IPS DF 19.7 (cell line): ENCODE measurements around the gene GTF3C1.
"Not testable (repeated sequence)": the region's sequence is repeated elsewhere in the genome, so short reads cannot be mapped to it uniquely, and the experiment has no call there.

Experiments used
- DNase-seq: peaks from one replicate; pipeline ENCODE4 v3.0.0-alpha.2; 2013; ENCODE audit warnings: low read depth, low spot score

The GTF3C1 gene, protein sequence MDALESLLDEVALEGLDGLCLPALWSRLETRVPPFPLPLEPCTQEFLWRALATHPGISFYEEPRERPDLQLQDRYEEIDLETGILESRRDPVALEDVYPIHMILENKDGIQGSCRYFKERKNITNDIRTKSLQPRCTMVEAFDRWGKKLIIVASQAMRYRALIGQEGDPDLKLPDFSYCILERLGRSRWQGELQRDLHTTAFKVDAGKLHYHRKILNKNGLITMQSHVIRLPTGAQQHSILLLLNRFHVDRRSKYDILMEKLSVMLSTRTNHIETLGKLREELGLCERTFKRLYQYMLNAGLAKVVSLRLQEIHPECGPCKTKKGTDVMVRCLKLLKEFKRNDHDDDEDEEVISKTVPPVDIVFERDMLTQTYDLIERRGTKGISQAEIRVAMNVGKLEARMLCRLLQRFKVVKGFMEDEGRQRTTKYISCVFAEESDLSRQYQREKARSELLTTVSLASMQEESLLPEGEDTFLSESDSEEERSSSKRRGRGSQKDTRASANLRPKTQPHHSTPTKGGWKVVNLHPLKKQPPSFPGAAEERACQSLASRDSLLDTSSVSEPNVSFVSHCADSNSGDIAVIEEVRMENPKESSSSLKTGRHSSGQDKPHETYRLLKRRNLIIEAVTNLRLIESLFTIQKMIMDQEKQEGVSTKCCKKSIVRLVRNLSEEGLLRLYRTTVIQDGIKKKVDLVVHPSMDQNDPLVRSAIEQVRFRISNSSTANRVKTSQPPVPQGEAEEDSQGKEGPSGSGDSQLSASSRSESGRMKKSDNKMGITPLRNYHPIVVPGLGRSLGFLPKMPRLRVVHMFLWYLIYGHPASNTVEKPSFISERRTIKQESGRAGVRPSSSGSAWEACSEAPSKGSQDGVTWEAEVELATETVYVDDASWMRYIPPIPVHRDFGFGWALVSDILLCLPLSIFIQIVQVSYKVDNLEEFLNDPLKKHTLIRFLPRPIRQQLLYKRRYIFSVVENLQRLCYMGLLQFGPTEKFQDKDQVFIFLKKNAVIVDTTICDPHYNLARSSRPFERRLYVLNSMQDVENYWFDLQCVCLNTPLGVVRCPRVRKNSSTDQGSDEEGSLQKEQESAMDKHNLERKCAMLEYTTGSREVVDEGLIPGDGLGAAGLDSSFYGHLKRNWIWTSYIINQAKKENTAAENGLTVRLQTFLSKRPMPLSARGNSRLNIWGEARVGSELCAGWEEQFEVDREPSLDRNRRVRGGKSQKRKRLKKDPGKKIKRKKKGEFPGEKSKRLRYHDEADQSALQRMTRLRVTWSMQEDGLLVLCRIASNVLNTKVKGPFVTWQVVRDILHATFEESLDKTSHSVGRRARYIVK (N-terminal part only)

DNA sequence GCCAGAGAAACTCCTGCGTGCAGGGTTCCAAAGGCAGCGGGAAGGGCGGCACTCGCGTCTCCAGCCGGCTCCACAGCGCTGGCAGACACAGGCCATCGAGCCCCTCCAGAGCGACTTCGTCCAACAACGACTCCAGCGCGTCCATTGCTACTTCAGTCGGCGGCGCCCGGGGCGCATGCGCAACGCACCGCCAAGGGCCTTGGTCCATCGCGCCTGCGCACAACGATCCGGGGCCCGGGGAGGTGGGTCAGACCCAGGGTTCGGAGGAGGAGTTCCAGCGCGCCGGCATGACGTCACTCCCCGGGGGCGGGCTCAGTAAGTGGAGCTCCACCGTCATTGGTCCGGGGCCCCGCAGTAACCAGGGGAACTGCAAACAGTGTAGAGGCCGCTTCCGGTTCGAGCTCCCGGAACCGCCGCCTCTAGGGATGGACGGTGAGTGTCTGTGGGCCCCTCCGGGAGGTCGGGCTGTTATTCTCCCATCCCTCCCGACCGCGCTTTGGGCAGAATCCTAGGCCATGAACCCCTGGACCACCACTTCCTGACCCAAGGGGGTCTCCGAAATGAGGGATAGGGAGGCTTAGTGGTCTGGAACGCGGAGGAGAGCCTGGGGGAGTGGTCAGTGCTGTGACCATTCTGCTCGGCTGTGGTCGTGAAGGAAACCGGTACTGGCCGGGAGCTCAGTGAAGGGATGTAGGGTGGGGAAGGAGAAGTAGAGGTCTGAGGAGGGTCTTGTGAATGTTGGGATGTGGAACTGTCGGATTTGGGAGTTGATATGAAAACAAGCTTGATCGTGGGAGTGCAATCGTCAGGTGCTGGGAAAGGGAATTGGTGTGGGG is at the start of gene GTF3C1, which contains the start of gene KATNIP:
Gene GTF3C1, minus strand, starts transcription at position 168 of the 836 bp plus-strand sequence. Its CDS starts 23 bp downstream, at position 145.
Gene KATNIP, plus strand, starts transcription at position 399 of the 836 bp plus-strand sequence. Its CDS starts 27 bp downstream, at position 426.
- DNase-seq = peak; percentile 61

DNA sequence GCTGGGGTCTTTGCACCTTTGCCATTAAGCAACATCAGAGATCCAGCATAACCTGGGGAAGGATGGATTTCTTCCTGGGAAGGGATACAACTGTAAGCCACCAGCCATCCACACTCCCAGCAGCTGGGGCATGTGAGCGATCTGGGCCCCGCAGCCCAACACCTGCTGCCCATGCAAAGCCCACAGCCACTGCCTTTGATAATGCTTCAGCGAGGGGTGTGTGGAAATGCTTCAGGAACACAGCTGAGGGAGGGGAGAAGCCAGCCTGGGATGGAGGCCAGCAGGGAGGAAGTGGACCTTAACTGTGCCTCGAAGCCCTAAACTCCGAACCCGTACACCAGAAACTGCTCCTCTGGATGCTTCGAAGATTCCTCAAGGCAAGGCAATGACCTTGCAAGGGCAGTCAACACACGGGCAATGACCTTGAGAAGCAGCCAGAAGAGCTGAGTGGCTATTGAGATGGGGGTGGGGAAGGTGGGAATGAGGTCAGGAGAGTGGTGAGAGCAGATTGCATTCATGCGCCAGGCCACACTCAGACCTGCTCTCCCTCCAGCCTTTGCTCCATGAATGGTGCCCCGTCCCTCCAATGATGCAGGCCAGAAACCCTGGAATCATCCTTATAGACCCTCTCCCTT is 49.3 kb upstream of the GTF3C1 start:
- DNase-seq = no peak

DNA sequence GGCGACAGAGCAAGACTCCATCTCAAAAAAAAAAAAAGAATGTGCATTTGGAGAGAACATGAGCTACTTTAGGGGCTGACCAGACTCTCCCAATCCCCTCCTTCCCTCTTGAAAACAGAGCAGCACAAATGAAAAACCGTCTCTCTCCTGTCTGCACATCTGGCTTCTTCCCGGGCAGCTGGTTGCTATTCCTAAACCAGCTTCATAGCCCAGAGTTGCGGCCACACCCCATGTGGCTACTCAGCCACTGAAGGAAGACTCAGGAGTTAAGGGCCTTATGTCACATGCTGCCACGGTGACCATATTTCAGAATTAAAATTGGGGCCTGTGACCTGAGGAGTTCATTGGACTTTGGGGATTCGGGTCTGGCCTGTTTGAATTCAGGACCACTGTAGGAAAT is 48.5 kb upstream of the GTF3C1 start:
- DNase-seq = no peak

DNA sequence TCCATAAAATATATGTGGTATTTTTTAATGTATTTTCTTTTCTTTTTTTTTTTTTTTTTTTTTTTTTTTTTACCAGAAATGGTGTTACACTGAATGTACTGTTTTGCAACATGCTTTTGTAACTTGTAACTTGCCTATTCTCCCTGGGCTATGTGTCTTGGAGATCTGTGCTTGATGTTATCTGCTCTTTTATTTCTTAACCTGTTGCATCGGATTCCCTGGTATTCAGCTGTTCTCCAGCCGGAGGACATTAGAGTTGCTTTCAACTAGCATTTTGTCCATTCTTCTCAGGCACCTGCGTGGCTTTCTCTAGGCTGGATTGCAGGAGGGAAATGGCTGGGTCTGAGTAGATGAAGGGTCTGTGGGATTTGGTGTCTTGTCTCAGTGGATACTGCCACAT is 47.6 kb upstream of the GTF3C1 start:
- no peak for DNase-seq

DNA sequence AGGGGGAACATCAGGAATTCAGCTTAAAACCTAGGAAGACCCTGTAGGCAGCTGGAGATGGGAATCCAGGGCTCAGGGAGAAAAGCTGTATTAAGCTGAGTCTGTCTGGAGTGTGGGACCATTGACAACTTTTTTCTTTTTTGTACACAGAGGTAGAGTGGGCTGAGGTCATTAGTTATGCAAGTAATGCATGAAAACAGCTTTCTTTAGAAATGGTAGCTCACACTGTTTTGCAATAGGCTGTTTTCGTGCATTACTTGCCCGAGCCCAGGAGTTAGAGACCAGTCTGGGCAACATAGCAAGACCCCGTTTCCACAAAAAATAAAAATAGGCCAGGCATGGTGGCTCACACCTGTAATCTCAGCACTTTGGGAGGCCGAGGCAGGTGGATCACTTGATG is 46.7 kb upstream of the GTF3C1 start:
- DNase-seq = no peak

DNA sequence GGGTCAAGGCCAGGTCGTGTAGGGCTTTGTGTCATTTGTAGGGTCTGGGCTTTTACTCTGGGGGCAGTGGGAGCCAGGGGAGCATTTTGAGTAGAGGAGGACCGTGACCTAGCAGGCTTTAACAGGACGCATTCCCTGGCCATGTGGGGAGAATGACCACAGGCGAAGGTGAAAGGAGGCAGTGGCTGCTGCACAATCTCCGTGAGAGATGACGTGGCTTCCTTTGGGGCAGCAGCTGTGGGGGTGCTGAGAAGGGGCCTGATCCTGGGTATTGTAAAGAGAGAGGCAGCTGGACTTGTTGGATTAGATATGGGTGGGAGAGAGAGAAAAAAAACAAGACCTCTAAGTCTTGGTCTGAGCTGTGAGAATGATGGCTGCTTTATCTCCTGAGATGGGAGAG is 46.3 kb upstream of the GTF3C1 start:
- DNase-seq = no peak

DNA sequence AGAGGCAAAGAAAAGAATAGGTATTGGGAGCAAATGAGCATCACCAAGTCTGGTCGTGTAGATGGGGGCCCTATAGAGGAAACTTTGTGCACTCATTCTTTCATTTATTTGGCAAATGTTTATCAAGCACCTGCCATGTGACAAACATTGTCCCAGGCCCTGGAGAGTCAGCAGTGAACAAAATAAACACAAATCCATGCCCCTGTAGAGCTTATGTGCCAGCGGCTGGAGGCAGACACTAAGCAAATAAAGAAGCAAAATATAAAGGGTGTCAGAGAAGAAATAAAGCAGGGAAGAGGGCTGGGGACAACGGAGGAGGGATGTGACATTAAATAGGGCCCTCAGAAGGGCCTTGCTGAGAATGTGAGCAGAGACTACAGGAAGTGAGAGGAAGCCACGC is 45.8 kb upstream of the GTF3C1 start:
- DNase-seq = no peak

DNA sequence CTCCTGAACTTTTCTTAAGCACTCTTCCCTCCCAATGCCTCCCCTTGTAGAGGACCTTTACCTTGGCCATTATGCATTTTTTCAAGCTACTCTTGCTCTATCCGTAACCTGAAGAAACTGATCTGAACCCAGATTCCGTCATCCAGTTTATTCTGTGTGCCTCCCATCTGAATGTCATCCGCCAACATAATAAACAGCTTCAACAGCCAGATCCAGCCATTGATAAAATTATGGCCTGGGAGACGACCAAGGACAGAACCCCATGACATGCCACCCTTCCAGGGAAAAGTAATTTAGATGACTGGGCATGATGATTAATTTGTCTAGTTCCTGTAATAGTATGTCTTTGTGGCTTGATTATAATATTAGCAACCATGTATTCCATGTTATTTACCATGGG is 42.1 kb upstream of the GTF3C1 start:
- no peak for DNase-seq

DNA sequence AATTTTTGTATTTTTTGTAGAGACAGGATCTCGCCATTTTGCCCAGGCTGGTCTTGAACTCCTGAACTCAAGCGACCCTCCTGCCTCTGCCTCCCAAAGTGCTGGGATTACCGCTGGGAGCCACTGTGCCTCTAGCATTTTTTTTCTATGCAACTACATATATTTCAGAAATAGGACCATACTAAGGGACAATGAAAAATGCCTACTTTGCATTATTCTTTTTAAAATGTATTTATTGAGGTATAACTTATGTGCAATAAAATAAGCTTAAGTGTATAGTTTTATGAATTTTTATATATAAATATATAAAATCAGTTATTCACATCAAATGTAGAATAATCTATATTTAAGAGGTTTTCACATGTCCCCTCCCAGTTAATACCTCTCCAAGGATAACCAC is 38.3 kb upstream of the GTF3C1 start:
- no peak for DNase-seq

DNA sequence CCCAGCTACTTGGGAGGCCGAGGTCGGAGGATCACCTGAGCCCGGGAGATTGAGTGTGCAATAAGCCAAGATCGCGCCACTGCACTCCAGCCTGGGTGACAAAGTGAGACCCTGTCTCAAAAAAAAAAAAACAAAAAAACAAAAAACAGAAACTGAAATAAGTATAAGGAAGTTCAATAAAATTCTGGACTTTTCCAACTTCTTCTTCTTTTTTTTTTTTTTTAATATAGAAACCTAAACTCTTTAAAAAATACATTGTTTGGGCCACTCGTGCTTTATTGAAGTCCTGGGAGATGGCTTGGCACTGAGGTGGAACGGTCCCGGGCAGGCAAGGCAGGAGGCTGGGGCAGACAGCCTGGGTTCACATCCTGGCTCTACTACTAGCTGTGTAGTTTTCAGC is 37.0 kb upstream of the GTF3C1 start:
- DNase-seq = no peak

DNA sequence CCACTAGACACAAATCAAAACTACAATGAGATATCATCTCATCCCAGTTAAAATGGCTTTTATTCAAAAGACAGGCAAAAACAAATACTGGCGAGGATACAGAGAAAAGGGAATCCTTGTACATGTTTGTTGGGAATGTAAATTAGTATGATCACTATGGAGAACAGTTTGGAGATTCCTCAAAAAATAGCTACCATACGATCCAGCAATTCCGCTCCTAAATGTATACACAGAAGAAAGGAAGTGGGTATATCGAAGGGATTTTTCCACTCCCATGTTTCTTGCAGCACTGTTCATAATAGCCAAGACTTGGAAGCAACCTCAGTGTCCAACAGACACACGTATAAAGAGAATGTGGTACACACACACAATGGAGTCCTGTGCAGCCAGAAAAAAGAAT is 35.5 kb upstream of the GTF3C1 start:
- DNase-seq = no peak

DNA sequence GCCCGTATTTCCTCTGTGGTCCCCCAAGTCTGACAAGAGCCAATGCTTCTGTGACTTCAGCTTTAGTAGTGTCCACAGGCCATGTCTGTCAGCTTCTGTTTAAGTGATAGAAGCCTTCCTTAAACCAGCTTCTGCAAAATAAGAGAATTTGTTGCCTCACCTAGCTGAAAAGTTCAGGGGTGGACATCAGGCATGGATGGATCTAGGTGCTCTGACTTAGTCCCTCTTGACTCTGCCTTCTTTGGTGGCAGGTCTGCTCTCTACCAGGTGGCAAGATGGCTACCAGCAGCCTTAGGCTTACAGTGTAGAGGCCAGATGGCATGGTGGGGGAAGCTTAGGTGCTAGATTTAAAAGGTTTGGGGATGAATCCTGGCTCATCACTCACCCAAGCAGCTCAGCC is 33.9 kb upstream of the GTF3C1 start:
- no peak for DNase-seq

DNA sequence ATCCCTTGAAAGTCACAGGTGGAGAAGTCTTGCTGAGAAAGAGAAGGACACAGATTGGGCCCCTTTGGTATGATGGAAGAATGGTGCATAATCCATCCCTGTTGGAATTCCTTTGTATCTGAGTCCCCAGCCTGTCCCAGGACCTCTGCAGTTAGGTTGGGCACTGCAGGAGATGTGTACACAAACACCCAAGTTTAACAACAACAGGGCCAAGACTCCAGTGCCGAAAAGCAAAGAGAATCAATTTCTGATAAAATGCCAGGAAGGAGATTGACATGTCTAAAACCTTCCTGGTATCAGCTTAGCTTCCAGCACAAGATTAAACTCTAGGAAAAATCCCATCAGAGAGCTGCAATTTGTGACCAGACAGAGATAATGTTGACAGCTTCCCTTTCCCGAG is 33.2 kb upstream of the GTF3C1 start:
- DNase-seq = no peak

DNA sequence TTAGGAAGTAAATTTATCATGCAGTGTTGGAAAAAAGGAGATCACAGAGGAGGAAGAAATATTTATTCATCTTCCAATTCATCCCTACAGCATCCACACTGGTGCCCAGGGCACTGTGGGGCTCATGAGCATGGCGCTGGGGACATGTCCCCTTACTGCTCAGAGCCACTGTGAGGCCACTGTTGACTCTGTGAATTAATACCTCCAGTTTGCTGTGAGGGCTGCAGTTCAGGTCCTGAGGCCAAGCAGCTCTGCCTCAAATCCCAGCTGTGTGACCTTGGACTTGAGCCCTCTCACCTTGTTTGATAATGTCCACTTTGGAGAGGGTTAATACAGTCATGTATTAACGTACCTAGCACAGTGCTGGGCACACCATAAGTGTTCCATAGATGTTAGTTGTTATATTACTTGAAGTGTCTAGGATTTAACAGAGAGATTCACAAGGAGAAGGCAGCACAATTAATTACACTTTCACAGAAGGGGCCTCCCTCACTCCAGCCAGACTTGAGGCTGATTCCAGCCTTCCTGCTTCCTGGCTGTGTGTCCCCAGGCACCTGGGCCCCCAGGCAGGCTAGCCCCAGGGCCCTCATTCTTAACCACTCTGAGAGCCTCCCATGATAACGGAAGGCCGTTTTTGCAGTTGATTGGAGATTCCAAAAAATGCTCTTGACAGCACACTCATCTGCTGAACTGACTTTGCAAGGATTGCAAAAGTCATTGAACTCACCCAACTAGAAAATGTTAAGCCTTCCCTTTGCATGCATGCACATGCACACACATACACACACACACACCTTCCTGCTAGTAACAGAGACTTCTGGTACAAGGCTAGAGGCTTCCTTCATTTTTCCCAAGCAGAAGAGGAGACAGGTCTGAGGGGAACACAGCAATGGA is 29.6 kb upstream of the GTF3C1 start:
- DNase-seq = no peak

DNA sequence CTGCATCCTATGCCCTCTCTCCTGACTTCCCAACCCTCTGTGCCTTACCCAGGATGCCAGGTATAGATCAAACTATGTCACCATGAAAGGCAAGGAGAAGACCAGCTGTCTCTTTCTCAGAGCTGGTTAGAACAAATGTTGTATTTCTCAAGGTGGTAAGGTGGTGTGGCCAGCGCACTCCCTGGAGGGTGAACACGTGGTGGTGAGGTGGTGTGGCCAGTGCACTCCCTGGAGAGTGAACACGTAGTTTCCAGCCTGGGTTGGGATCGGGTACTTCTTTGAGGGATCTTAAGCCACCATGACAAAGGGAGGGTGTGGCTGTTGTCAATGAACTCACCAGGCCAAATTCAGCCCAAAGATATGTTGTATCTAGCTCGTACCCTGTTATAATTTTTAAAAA is 27.0 kb upstream of the GTF3C1 start:
- no peak for DNase-seq

DNA sequence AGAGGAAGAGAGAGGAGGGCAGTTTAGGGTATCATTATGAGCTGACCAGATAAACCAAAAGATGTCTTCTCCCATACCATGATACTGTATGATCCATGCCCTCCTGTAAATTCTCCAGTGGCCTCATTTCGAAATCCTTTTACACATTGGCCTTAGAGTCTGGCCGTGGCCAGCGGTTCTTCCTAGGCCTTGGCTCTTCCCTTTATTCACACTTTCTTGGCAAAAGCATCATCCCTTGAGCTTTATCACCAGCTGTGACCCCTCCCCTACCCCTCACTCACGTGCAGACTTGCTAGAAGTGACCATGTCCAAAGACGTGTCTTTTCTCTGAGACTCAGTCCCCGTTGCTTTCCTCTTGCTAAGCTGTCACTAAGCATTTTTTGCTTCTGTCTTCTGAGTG is 23.0 kb upstream of the GTF3C1 start:
- DNase-seq = no peak

DNA sequence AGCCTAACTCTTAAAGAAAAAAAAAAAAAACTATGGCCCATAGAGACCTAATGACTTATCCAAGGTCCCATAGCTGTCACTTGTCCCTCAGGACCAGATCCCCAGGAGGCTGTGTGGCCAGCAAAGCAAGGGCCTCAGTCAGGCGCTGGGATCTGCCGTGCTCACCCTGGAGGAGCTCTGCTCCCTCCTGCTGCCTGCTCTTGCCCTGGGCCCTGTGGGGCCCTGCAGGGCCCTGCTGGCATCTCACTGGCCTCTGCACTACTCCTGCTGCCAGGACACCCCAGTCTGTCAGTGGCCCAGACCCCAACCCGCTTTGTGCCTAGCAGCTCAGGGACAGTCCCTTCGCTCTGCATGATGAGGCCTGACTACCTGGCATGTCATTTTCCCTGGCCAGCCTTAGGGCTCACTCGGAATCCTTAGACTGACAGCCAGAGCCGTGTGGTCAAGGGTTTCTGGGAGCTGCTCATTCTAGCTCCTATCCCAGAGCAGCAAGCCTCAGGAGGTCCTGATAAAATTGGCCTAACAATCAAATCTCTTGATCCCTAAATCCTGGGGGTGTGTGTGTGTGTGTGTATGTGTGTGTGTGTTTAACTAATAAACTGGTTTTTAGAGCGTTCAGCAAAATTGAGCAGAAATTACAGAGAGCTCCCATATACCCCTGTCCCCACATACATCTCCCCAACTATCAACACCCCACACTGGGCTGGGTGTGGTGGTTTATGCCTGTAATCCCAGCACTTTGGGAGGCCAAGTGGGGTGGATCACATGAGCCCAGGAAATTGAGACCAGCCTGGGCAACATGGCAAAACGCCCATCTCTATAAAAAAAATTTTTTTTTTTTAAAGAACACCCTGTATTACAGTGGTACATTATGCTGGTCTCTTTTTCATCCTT is 22.0 kb upstream of the GTF3C1 start:
- DNase-seq = no peak

DNA sequence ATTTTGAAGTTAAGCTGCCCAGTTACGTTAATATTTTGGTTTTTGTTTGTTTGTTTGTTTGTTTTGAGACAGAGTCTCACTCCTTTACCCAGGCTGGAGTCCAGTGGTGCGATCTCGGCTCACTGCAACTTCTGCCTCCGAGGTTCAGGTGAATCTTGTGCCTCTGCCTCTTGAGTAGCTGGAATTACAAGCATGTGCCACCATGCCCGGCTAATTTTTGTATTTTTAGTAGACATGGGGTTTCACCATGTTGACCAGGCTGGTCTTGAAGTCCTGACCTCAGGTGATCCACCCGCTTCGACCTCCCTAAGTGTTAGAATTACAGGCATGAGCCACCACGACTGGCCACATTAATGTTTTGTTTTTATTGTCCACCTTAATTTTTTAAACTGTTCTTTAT is 21.3 kb upstream of the GTF3C1 start:
- not testable (repeated sequence) for DNase-seq
